Ovary (tissue), 3 donors: ENCODE measurements around the gene CCDC121.

Source experiments
- CTCF ChIP-seq, 3 donors: fragments of 450-650 bp in 2 of 3; fragments of 200-600 bp in 1 of 3; IDR thresholded peaks; one replicate each; pipeline versions ENCODE4 v1.5.1 to v1.8.0; 2016 to 2022; ENCODE audit warnings: antibody characterized with exemption in 3 of 3, mild to moderate bottlenecking in 1 of 3
- POLR2A ChIP-seq: fragments of 450-650 bp; IDR thresholded peaks from one replicate; pipeline ENCODE4 v1.6.1; 2017; ENCODE audit warnings: antibody characterized with exemption, mild to moderate bottlenecking, moderate library complexity
- donor health status: DM: no; HTN: no; CAD: no.

GRCh38 chr2:27672723-27673486, 44.1 kb upstream of the CCDC121 start:
- TF ChIP-seq POLR2A (no peak), CTCF (IDR thresholded peaks at IDR 0.05) (no peak)
